Stimulated activated naive CD8-positive, alpha-beta T cell treated with anti-CD3 and anti-CD28 coated beads, Interleukin-15, Interleukin-2, amounts not matched to agents 100 U/mL and 50 U/mL, for 24 hours (primary cell): ENCODE measurements around the gene CDK6.

Experiments used
- ATAC-seq: fragments of 150-1000 bp; cut with Tn5 transposase; one replicate; pipeline ENCODE4 v1.10.0; 2021
- DNase-seq: peaks from one replicate; pipeline ENCODE4 v3.0.0; 2021

CDK6 gene

DNA sequence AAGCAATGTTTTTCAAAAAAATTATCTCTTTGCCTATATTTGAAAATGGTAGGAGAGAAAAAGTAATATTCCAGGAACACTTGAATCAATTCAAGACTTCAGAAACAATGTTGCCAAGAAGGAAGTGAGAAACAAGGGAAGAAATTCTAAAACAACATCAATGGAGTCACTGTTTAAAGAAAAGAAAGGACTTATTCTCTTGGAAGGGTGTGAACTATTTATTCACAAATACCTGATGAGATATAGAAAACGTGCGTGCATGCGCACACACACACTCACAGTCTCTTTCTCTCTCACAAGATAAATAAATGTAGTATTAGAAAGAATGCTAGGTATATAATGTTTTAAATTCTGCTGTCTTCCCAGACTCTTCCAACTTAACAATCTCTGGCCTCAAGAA, 128.9 kb downstream of the CDK6 start:
- DNase-seq (no peak), ATAC-seq (no peak)

DNA sequence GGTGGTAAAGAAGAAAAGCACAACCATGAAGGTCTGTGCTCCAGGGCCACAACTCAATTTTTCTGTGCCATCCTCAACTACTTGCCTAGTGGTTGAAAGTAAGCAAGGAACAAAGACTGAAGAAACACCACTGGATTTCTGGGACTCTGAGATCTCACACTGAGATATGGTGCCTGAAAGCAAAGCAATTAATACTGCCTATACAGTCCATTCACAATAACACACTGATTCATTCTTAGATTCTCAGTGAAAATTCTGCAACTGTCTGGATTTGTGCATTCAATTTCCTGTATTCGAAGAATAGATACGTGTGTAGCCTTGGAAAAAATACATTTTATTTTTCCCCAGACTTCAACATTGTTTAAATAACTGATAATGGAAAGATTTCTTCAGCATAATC, 129.8 kb downstream of the CDK6 start:
- peak; percentile 53 for ATAC-seq

DNA sequence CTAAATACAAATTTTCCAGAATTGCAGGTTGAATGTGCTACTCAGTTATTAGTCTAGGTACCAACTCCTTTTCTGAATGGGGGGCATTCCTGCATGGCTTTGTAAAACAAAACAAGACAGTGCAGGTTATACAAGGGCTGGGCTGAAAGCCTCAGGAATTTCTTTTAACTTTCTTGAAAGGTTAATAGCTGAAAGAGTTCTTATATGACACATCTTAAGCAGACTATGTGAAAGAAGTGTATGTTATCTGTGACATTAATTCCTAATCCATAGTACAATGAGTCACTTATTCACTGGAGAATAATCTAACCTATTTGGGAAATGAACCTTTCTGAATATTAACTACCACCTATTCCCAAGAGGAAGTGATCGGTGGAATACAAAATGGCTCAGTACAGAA, 130.5 kb downstream of the CDK6 start:
- no peak for DNase-seq
- no peak for ATAC-seq

More for the DNA sequence above, 129.8 kb downstream of the CDK6 start:
- no peak for DNase-seq

DNA sequence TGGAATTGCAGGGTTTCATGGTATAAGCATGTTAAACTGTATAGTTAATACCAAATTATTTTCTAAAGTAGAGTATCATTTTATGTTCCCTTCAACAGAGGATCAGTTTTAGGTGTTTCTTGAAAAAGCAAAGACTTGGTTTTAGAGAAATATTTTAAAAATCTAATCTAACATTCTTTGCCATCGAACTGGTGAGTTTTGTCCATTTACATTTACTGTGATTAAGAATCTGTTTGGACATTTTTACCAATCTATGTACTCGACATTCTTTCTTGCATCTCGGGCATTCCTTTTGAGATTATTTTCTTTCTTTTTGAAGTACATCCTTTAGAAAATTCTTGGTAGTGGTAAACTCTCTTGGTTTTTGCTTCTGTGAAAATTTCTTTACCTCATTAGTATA, 131.5 kb downstream of the CDK6 start:
- DNase-seq (no peak), ATAC-seq (no peak)

DNA sequence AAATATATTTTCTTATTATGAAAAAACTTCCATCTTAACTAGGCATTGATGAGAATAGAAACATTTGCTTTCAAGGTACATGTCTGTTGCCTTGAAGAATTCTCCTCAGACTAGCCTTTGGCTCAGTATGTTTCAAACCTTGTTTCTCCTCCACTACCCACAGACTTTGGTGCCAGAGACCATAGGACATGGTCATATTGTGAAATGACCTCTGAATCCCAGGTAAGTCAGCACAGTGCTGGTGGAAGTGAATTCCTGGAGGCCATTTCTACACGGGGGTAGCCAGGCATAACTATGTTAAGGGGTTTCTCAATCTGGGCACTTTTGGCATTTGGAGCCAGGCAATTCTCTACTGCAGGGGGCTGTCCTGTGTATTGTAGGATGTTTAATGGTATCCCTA, 133.8 kb downstream of the CDK6 start:
- no peak for DNase-seq
- no peak for ATAC-seq

DNA sequence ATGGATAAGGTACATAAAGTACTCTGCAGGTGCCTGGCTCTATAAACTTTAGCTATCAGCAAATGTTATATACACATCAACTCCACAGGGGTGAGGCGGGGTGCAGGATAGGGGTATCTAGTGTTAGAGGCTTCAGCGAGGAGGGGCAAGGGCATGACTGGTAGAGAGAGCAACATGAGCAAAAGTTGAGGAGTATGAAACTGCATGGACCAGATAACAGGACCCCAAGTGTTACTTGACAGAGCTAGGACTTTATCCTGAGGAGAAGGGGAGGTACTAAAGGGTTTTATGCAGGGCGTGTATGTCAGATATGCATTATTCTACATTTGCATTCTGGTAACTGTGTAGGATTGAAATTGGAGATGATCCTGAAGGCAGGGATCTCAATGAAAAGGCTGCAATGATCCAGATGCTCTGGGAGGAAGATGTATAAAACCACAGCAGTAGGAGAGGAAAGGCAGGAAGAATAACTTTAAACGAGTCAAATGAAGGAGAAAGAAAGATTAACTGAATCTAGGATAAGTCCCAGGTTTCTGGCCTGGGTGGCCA, 136.3 kb downstream of the CDK6 start:
- no peak for DNase-seq
- ATAC-seq: no peak

DNA sequence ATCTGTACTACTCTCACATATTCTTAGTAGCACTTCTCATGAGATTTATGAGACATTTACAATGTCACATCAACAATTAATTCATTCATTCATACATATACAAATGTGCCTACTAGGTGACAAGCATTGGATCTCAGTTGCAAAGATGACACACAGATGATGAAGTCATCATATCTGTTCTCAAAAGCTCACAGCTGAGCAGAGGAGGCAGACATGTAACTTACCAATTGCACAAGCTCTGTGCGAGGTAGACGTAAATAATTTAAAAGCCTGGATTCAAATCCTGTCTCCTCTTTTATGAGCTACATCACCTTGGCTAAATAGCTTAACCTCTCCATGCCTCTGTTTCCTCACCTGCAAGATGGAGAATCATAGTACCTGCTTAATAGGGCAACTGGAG, 136.8 kb downstream of the CDK6 start:
- no peak for ATAC-seq
- DNase-seq: no peak

DNA sequence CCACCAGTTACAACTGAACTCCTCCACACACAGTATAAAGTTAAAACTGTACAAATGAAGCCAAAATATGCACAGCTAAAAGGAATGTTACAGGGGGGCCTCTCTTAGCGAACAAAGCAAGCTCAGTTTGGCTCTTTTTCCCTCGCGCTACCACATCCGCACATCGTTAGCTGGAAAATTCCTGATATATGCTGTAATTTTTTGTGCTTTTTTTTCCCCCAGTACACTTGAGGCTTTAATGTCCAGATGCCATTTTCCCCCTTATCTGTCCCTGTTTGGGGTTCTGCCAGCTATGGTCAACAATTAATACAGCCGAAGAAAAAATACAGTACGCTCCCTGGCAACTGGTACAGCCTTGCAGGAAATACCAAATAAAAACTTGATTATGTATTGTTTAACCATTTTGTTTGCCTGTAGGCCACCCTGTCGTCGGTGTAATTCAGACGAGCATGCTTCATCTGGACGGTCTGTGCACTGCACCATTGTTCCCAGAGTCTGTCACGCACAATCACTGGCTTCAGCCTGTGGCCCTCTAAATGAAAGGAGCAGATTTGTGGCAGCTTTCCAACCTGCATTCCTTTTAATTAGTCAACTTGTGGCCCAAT, 138.0 kb downstream of the CDK6 start:
- ATAC-seq (no peak), DNase-seq (no peak)

DNA sequence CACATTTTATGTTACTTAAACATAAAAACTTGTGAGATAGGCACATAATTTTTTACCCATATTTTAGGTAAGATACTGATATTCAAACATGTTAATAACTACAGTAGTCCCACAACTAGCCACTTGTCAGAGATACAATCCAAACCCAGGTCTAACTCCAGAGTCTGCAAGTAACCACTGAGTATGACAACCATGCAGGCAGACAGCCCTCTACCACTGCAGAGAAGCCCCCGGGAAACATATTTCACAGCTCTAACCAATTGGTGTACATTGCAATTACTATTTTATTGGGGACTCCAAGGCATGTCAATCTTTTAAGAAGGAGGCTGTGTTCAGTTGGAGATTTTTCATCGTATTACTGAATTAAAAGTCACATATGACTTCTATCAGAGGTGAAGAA, 139.0 kb downstream of the CDK6 start:
- ATAC-seq (no peak), DNase-seq (no peak)

DNA sequence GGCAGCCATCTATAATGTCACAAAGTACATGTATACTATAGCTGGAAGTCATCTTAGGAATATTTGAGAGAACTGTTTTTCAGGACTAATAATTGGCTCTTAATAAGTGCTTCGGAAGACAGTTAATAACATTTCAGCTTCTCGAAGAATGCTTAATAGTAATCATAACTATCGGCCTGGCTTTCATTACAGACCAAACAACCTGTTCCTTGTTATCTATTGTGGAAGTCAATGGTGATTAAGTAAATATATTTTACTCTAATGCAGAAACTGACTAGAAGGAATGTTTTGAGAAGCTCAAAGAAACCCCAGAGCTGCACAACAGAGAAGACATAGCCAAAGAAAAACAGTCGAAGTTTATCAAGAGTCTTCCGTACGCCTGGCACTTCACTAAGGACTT, 139.4 kb downstream of the CDK6 start:
- ATAC-seq (no peak), DNase-seq (no peak)

DNA sequence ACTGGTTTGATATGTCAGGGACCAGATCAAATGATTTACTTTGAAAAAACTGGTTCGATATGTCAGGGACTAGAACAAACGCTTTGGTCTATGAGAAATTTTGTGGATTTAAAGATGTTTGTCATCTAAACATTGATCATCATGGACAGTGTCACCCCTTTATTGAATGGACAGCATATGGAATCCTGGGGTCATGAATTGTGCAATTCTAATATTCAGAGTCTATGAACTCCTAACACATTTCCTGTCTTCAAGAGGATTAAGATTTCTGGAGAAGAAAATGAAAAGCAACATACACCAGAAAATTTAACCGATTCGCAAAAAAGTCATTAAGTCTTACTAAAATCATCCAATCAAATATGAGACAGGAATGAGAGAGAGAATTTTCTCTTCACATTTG, 139.8 kb downstream of the CDK6 start:
- DNase-seq (no peak), ATAC-seq (no peak)

DNA sequence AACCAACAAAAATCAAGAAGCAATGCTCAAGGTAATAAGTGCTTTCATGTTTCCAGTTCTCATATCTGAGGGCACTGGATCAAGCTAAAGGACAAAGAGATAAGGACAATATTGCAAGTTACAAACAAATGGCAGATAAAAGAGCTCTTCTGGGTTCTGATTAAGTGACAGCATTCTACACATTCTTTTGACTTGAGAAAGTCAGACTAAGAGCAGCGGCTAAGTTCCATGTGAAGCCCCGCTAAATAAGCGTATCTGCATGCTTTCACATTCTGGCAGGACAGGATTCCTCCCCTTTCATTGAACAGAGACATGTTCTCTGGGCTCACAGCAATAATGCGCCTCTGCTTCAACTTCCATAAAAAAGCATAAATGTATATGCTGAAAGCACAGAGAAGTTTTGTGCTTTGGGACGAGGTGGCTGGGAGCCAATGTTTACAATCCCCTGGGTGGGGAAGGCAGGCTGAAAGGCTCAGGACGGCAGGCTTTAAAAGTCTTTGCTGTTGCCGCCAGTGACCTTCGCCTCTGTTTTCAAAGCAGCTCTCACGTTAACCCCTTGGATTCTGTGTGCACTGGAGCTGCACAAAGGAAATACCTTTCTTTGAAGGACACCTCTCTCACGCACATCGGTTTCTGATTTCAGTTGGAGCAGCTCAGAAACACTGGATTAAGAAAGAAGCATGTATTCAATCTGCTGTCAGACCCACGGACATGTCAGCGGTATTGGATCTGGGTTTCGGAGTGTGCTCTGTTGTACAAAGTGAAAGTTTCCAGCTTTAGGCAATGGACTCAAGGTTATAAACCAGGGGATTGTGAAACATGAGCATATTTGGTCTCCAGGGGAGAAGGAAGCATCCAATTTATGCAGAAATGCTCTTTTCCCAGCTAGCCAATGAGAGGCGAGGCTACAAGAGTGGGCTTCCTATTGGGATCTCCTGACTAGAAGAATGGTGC, 140.8 kb downstream of the CDK6 start:
- DNase-seq: no peak
- ATAC-seq: peak; percentile 19

DNA sequence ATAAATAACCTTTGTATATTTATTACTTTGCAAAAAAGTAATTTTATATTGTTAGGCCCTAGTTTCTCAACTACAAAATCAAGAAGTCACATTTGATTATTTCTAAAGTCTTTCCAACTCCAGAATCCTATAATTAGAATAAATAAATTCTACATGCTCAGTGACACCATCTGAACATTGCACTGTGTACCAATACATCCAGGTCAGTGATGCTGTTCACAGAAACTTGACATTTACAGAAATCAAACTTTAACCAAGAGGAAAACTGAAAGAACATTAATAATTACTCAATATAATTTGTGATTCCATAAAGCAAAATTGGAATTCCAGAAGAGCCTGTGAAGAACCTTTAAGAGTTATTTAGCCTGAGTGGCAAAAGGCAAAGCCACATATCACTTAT, 142.2 kb downstream of the CDK6 start:
- ATAC-seq: no peak
- DNase-seq: no peak

DNA sequence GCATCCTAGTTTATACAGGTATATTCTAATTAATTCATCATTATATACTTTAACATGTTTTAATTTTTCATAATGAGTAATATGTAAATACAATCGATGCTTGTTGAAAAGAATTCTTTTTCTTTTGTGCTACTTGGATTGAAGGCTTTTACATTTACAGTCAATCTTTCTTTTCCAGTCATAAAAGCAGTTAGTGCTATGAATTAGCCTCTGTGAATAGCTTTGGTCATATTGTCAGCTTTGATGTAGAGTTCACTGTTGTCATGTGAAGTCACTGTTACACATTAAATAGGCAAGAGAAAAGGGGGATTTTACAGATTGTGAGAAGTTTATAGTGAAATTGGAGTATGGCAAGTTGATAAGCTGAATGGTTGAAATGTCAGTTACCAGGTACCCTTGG, 142.9 kb downstream of the CDK6 start:
- DNase-seq (no peak), ATAC-seq (no peak)

DNA sequence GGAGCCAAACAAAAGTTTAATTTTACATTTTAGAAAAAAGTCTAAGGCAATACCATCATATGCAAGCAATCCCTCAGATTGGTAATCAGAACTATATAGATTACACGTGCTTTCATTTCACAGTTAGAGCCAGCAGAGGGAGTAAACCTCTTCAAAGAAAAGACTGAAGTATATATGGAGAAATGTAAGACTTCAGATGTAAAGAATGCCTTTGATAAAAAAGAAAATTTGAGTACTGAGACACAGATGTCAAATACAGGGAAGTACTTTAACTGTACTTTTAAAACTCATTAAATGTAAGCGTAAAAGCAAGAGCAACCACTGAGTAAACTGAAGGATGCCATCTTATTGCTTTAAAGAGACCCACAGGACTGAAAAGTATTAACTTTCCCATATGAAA, 144.8 kb downstream of the CDK6 start:
- no peak for DNase-seq
- ATAC-seq: peak; percentile 67

DNA sequence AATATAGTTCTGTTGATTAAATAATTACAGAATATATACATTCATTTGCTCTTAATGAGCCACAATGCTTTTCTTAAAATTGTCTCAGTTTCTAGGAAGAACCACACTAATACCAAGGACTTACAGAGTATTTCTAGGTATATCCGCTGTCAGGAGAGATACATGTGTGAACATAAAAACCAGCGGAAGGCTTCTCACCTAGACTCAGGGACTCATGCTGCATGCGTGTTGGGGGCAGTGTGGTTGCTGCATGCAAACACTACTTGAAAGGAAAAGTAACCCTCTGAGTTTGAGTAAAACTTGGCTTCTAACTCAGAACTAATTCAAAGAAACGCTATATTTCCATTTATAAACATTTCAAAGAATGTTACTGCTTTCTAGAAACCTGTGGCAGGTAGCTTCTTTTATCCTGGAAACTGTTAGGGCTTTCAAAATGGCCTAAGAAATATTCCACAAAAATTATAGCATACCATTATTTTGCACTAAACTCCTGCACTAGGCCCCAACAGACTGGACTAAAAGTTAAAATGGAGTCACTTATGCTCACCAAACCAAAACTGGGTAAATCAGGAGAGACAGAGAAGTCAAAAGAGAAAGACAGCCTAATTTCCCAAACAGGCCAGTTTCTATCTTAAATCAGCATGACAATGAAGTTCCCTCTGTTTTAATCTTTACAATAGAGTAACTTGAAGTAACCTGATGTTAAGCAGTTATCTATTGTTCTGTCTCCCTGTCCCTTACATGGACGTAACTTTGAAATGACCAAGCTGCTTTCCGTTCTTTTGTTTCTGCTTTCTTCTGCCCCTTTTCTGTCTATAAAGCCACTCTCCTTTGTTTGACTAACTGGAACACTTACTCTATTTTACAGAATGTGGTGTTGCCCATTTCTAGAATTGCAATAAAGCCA, 151.0 kb downstream of the CDK6 start:
- DNase-seq (peak; percentile 54), ATAC-seq (peak; percentile 89)

DNA sequence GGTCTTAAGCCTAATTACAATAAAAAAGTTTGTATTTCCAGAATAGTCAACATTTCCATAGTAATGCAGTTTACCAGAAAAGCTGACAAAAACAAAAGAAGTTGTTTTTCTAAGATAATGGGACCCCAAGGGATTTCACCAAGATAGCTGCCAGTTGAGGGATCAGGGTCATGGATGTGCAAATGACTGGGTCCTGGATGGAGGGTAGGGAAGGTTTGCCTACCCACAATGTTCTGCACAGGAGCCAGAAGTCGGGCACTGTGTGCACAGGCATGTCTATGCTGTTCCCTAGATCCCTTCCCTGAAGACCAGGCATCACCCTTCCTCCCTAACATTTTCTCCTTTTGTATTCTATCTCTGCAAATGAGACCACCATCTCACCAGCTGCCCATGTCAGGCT, 152.1 kb downstream of the CDK6 start:
- no peak for ATAC-seq
- no peak for DNase-seq

DNA sequence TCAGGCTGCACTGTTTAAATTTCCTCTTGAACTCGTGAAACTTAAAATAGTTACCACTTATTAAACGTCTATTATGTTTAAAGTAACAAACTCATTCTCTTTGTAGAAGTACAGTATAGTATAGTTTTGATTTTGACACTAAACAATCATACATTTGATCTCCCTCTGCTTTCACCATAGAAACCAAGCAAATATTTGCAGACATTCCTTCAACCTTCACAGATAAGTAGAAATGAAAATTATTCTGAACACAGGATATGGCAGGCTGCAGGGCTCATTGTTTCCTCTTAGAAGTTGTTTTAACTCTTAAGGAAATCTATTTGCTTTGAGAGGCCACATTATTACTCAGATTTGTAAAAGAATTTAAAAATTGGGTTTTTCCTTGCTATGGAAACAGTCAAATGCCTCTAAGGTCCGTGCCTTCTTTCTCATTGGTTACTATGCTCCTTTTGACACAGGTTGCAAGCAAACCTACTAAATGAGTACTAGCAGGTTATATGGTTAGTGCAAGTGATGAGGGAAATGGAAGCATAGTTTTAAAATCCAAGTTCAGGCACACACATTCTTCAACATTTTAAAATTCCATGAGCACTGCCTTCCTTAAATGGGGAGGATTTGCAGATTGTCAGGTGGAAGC, 153.4 kb downstream of the CDK6 start:
- DNase-seq (no peak), ATAC-seq (peak; percentile 44)

DNA sequence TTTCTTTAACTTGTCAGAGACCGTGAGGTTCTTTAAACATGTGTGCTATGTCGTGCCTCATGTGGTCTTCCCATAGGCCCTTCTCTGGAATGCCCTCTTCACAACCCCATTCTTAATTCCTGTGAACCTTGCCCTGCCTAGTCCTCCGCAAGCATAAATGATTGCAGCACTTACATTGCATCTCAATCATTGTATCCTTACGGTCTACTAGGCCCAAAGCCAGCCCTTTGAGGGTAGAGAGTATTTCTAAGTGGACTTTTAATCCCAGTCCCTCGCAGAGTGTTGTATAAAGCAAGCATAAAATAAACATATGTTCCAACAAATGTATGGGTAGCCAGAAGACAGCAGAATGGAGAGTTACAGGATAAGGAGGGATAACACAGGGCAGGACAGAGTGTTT, 154.0 kb downstream of the CDK6 start:
- no peak for ATAC-seq
- no peak for DNase-seq

DNA sequence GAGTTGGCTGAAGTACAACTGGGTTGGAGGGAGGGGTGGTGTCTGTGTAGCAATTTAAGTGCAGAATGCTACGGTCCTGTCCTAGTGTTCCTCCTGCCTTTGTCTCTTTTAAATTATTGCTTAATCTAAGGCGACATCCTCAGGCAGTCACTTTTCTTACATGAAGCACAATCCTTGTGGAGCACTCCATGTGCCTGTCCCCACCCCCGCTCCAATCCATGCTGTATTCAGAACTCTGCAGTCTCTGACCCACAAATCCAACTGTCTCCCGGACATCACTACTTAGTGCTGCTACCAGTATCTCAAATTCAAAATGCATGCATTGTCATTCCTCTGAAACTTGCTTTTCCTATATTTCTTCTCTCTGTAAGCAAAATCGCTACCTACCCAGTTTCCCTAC, 154.7 kb downstream of the CDK6 start:
- no peak for DNase-seq
- ATAC-seq: no peak

DNA sequence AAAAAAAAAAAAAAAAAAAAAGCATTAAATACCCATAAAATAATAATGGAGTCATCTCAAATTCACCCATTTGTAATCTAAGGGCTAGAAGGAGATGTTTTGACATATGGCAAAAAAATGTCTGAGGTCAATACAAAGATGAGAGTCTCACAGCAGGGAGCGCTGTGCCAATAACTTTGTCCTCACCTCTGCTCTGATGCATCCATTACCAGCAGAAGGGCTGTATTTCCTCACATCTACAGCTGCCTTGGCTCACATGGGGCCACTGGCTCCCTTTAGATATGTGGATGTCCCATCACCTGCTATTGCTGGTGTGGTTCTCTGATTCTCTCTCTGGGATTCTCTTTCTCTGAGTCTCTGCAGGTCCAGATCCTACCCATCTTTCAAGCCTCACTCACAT, 155.9 kb downstream of the CDK6 start:
- DNase-seq (no peak), ATAC-seq (no peak)

DNA sequence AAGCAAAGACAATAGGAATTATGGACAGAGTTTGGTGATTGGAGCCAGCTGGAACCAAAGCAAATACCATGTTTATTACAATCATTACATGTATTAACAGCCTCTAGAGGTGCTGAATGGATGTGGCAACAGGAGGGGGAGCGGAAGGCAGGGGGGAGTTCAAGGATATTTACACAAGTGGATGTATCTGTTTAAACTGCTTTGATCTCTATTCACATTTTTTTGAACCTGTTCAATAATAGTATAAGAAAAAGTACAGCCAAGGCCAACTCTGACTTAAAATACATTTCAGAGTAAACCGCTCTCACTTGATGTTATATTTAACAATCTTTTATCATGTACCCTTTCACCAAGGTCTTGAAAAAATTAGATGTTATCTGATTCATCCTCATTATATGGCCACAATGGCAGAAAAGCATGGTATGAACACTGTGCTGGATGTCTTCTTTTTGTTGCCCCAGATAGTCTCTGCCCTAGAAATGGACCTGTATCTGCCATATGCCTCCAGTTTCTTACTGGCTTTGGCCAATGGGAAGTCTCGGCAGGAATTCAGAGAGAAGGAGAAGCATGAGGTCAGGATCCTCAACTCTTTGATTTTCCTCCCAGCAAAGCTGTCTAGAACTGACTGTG, 158.0 kb downstream of the CDK6 start:
- ATAC-seq: no peak
- no peak for DNase-seq
